HG03135 (cell line): ENCODE results near the gene KIRREL1.
"Not testable (repeated sequence)": the region's sequence is repeated elsewhere in the genome, so short reads cannot be mapped to it uniquely, and the experiment has no call there.

Source experiments
- ATAC-seq: cut with Tn5 transposase; IDR thresholded peaks from one replicate; pipeline ENCODE4 v1.9.1; 2021; ENCODE audit warnings: mild to moderate bottlenecking, moderate library complexity; ENCODE audit not compliant: unreplicated experiment

KIRREL1 gene

DNA sequence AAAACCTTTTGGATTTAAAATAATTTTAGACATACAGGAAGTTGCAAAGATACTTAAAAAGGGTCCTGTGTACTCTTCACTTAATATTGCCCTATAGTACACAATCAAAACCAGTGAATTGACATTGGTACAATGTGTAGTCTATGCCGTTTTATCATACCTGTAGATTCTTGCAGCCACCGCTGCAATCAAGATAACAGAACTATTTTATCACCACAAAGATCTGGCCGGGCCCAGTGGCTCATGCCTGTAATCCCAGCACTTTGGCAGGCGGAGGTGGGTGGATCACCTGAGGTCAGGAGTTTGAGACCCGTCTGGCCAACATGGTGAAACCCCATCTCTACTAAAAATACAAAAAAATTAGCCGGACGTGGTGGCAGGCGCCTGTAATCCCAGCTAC lies 135.1 kb downstream of the KIRREL1 start:
- not testable (repeated sequence) for ATAC-seq

DNA sequence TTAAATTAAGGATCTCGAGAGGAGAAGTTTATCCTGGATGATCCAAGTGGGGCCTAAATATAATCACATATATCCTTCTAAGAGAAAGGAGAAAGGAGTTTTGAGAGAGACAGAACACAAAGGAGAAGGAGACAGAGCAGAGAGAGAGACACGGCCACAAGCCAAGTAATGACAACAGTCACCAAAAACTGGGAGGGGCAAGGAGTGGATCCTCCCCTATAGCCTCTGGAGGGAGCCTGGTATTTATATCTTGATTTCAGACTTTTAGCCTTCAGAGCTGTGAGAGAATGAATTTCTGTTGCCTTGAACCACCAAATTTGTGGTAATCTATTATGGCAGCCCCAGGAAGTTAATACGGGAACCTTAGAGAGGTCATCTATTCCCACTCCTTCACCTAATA lies 137.8 kb downstream of the KIRREL1 start:
- ATAC-seq: no peak

DNA sequence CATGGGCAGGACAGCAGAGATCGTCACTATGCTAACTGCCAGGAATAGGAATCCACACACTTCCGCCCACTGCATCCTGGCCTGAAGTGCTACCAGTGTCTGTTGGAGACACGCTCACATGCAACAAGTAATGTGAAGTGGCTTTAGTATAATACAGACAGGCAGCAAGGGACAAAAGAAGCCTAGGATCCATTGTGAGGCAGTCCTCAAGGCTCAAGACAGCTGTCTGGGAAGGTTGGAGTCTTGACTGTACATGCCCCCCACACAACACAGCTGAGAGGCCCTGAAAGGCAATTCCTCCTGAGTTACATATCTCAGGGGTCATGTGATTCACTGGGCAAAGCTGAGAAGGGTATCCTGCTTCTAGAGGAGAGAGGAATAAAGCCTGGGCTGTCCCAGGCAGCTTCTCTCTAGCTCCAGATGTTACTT lies 147.3 kb downstream of the KIRREL1 start:
- no peak for ATAC-seq

DNA sequence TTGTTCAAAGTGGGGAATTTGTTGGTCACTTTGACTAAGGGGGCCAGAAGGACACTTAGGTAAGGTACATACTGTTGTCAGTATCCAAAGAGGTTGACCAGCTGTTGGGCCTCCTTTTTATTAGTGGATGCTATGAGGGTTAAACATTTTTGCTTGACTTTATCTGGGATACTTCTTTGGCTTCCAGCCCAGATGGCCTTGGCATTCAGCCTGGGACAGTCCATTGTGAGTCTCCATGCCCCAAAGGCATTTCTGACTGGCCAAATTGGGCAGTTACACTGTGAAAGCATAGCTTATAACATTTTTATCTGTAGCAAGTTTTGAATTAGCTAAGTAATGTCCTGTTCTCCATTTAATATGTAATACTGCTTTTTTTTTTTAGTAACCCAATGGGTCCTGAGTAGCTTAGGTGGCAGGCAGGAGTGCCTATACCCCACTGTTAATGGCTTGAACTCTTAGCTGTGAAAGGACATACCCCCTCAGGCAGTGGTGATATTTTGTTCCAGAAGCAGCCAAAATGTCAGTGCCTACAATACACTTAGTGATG lies 151.8 kb downstream of the KIRREL1 start:
- no peak for ATAC-seq

DNA sequence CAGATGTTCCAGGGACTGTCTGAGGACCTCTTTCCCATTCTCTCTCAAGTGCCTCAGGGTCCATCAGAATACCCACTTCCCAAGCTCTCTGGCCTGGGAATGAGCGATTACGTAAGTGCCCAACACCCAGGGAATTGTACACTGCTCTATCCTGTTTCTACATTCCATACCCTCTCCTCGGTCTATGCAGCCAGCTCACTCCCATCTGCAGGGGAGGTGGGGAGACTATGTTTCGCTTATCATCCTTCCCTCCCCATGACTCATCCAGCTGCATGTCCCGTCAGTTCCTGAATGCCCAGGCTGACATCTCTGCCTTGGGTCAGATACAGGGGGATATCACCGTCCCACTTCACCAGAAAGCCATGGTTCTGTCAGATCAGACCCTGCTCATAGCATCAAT lies 152.7 kb downstream of the KIRREL1 start:
- ATAC-seq: no peak

DNA sequence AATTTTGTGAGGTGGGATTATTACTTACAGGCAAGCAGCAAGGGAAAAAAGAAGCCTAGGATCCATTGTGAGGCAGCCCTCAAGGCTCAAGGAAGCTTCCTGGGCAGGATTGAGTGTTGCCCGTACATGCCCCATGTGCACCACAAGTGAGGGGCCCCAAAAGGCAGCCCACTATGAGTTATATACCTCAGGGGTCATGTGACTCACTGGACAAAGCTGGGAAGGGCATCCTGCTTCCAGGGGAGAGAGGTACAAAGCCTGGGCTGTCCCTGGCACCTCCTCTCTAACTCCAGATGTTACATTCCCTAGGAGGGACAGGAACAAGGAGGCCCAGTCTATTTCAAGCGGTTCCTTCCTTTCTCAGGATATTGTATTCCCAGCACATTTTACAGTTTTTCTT lies 153.3 kb downstream of the KIRREL1 start:
- no peak for ATAC-seq

DNA sequence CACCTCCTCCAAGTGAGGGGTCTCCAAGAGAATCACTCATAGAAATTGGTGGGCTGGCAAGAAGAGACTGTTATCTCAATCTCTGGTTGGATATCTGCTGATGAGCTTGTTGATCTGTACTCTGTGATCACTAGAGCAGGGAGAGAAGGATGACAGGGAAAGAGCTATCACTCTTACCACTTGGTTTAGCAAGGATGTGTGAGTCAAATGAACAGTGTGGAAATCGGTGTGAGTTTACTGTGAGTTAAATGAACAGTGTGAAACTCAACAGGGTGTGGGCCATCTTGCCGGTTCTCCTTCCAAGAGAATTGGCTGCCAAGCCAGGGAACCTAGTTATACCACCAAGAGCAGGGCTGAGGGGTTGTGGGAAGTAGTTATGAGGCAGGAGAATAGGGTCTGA lies 154.0 kb downstream of the KIRREL1 start:
- no peak for ATAC-seq

DNA sequence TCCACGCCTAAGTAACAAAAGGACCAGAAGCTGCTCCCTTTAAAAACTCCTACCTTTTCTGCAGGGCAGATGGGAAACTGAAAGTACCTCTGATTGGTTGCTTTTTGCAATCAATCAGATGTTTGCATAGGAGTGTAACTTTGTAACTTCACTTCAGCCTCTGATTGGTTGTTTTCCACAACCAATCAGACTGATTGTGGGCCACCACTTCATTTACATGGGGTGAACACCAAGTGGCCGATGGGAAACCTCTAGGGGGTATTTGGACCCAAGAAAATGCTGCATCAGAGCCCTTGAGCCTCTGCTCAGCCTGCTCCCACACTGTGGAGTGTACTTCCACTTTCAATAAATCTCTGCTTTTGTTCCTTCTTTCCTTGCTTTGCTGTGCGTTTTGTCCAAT lies 154.4 kb downstream of the KIRREL1 start:
- no peak for ATAC-seq

DNA sequence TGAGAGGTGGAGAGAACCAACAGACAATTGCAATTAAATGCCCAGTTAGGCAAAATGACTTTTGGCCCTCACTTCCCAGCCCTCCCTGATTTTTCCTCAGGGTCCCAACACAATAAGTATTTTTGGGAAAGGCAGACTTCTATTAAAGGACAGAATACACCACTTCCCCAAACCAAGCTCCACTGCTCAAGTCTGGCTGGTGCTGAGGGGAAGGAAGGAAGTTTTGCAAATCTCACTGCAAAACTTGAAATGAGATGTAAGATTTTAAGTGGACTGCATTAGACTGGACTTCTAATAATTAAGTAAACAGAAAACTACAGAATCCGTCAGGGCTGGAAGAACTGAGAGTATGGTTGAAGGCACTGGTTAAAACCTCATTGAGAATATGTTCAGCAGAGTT lies 155.0 kb downstream of the KIRREL1 start:
- ATAC-seq: no peak

DNA sequence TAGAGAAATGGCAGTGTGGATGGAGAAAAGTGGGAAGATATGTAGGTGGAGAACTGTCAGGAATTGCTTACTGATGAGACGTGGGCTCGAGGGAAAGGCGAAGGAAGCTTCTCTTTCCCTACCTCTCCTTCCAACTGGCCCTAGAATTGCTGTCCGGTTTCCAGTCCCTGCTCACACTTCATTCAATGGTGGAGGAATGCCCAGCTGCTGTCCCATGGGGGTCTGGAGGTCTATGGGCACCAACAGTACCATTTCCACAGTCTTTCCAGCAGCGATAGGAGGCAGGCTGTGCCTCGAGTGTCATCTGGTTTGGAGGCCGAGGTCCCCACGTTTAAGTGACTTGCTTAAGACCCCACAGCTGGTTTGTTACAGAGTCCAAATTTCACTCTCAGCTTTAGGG lies 155.7 kb downstream of the KIRREL1 start:
- ATAC-seq: no peak
